ENCODE results near the gene ACTL10. TPM values are rescaled to one million over a fixed set of nuclear protein-coding genes. Genes with fewer than 3 reads are reported as not detected.

The ACTL10 gene
- total RNA-seq, 2 experiments from 2014 or later: 4.2 to 4.7 TPM

DNA sequence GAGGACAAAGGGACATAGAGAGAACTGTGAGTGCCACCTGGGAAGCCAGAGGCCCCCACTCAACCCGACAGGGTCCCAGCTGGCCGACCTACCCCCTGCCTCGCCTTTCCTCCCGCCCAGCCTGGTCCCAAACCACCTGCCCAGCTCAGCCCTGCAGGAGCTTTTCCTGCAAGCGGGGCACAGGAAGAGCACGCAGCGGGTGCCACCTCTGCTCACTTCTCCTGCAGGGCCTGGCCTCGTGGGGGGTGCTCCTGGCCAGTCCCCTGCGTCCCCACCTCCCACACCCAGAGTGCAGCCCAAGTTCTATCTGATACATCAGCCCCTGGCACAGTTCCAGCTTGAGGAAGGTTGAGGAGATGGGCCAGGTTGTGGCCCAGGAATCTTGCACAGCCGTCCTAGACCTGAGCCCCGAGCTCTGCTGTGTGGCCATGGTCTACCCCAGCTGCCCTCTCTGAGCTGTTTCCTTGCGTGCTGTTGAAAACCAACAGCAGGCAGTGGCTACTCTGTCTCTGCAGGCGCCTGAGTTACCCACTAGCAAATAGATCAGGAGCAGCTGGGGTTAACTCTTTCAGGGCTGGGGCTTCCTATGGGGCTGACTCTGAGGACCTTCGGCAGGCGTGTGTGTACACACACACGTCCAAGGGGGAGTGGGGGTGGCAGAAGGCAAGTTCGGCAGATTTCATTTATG lies 5.8 kb downstream of the ACTL10 start:
- ChIA-PET POLR2A (no interaction called here), CTCF (interaction anchor here (0.6 kb wide), 1 partner anchor 16 kb away, joined by 3 read pairs; no protein-coding TSS in a partner anchor)

DNA sequence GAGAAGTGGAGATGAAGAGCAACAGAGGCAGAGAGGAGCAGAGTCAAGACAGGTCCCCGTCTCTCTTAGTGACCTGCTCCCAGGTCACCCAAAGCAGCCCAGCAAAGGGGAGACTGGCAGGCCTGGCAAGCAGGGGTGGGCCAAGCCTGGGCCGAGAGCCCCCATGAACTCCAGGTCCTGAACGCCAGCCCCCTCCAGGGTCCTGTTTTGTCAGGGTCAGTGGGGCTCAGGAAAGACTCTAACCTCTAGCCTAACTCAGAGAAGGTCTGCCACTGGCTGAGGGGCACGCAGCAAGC lies 6.3 kb downstream of the ACTL10 start:
- ChIA-PET POLR2A (no interaction called here), CTCF (interaction anchor here (0.6 kb wide), 1 partner anchor 15 kb away, joined by 3 read pairs; no protein-coding TSS in a partner anchor)

DNA sequence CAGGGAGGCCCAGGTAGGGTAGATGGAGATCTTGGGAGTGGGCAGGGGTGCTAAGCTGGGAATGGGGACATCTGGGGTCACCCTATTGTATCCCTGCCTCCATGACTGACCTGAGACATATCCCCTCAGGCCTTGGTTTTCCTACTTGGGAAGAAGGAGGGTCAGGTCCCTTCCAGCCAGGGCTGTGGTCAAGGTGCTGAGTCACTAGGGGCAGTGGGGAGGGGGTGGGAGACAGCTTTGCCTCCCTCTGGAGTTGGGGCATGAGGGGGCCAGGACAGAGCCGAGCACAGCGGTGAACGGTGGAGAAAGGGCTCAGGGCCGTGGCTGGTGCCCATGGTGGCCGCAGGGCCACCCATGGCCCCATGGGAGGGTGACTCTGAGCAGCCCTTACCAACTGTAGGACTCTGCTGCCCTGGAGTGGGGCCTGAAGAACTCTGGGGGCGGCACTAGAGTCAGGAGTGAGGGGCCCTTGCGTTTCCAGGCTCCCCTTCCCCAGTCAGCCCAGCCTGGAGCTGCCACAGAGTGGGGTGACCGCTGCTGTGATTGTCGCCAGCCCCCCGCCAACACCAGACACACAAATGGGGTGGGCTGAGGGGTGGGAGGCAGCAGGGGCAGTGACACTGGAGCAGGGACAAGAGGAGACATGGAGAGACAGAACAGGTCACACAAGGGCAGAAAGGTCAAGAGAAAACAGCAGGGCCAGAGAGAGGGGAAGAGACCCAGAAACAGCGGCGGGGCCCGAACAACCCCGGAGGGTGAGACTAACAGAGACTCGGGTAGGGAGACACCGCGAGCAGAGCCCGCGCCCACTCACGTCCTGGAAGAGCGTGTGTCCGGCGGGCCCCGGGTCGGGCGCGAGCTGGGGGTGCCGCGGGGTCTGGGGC lies 6.9 kb downstream of the ACTL10 start:
- ChIA-PET POLR2A (interaction anchor here (0.6 kb wide), 1 partner anchor 10 kb away, joined by 3 read pairs; no protein-coding TSS in a partner anchor), CTCF (interaction anchor here (0.6 to 1.3 kb wide), 2 partner anchors 9 to 15 kb away, joined by 3 read pairs; no protein-coding TSS in a partner anchor)

DNA sequence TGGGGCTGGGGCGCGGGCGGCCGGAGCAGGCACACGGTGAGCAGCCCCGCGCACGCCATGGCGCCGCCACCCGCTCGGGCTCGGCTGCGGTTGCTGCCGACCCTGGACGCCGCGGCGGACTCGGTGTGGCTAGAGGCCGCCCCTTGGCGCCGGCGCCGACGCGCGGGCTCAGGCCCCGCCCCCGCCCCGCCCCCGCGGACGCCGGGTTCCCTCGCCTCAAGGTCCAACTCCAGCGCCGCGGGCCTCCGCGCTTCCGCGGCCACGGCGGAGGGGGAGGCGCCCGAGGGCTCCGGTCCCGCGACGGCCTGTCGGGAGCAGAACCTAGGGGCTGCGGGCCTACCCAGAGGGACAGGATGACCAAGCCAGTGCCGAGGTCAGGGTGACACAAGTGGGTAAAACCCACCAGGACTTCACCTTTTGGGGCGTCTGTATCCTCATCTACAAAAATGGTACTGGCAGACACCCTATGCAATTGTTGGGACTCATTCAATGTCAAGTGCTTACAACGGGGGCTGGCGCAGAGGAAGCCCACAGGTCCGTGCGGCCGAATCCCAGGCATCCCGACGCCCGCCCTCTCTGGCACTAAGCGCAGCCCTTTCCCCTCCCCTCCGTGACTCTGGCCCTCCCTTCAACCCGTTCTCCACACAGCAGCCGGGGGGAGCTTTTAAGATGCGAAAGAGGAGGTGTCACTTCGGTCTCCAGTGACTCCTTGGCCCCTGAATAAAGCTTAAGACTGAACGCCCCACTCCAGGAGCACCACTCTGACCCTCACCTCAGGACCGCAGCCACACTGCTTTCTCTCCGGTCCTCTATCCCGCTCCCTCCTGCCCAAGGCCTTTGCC lies 7.8 kb downstream of the ACTL10 start, which contains the start of gene NECAB3:
TSS of gene NECAB3 (minus strand) at position 135 of the 842 bp plus-strand sequence. CDS start at position 59, 76 bp downstream.
- CTCF ChIA-PET: interaction anchor here (1.3 kb wide), 1 partner anchor 8 kb away, joined by 3 read pairs; no protein-coding TSS in a partner anchor
- POLR2A ChIA-PET: interaction anchor here (0.6 to 2.2 kb wide), 2 partner anchors 11 kb away, joined by 3 to 8 read pairs; no protein-coding TSS in a partner anchor

DNA sequence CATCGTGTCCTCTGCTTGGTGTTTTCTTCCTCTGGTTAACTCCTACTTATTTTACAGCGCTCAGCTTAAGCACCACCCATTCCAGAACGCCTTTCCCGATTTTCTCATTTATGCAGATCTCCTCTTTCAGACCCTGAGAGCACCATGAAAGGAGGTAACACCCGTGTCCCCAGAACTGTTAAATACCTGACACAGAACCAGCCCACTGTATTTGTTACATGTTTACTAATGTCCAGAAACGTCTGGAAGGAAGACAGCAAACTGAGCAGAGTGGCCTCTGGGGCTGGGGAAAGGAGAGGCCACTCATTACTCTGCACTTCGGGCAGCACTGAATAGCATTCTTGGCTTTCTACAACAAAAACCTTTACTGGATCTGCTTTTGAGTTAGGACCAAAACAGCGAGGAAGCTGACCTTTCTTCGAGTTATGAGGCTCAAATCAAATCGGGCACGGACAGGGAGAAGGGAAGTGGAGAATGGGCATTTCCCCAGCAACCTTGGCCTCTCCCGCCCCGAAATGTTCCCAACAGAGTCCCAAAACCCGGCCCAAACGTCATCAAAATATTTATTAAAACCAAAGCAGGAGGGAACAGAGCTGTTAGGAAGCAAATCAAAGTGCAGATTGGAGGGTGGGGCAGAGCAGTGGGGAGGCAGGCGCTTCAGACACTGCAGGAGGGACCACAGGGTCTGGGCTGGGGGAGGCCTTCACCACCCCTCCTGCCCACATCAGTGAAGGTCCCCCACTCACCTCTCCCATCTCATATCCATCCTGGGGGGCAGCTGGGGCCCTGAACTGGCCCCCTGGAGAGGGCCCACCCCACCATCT lies 8.6 kb downstream of the ACTL10 start:
- CTCF ChIA-PET: no interaction called here
- POLR2A ChIA-PET: interaction anchor here (2.2 kb wide), 1 partner anchor 10 kb away, joined by 8 read pairs; no protein-coding TSS in a partner anchor

DNA sequence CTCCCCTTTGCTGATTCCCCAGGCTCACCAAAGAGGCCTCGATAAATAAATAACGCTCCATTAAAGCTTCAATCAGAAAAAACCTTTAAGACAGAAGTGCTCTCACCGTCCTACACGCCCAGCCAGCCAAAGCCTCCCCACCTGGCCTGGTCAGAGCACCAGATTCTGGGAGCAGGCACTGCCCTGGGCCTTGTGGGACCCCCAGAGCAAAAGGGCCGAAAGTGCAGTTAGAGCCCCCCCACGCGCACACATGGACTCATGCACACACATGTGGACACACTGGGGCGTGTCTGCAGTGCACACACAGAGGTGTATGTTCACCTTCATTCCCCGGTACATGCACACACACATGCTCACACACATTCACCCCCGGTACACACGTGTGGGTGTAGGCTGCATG lies 9.4 kb downstream of the ACTL10 start:
- POLR2A ChIA-PET: interaction anchor here (2.2 kb wide), 1 partner anchor 9 kb away, joined by 8 read pairs; no protein-coding TSS in a partner anchor
- CTCF ChIA-PET: no interaction called here

DNA sequence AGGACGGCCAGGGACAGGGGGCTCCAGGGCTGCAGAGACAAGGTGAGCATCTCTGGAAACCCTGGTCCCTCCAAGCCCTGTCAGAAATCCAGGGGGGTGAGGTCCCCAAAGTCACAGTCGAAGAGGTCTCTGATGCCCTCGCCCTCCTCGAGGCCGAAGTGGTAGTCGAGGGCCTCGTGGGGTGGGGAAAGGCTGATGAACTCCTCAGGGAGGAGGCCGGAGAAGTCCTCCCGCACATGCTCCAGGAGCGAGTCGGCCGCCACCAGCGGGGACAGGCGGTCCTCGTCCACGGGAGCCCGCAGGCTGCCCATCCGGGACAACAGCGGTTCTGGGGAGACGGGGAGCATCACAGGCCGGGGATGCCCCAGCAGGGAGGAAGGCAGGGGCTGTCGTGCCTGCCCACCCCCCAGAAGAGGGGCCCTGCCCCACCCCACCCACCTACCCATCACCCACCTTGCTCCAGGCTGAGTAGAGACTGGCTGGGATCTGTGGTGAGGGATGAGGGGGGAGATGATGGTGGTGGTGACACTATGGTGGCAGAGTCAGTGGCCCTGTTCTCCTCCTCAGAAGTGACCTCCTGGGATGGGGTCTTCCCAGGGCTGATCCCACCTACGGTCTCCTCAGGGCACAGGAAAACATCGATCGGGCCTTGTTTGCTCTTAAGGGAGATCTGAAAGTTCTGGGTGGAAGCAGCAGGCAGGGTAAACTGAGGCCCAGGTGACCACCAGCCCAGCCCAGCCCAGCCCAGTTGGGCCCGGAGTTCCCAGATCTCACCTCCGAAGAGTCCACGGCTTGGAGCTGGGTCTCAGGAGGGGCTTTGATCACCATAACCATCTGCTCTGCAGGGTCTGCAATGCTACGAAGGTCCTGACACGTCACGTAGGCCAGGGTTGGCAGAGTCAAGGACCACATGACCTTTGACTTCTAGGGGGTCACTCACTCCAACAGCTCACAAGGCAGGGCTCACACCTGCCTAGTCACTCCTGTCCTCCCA lies 10.2 kb downstream of the ACTL10 start:
- POLR2A ChIA-PET: interaction anchor here (2.2 kb wide), 1 partner anchor 8 kb away, joined by 8 read pairs; no protein-coding TSS in a partner anchor
- CTCF ChIA-PET: interaction anchor here (1.5 kb wide), 1 partner anchor 9 kb away, joined by 8 read pairs; no protein-coding TSS in a partner anchor

DNA sequence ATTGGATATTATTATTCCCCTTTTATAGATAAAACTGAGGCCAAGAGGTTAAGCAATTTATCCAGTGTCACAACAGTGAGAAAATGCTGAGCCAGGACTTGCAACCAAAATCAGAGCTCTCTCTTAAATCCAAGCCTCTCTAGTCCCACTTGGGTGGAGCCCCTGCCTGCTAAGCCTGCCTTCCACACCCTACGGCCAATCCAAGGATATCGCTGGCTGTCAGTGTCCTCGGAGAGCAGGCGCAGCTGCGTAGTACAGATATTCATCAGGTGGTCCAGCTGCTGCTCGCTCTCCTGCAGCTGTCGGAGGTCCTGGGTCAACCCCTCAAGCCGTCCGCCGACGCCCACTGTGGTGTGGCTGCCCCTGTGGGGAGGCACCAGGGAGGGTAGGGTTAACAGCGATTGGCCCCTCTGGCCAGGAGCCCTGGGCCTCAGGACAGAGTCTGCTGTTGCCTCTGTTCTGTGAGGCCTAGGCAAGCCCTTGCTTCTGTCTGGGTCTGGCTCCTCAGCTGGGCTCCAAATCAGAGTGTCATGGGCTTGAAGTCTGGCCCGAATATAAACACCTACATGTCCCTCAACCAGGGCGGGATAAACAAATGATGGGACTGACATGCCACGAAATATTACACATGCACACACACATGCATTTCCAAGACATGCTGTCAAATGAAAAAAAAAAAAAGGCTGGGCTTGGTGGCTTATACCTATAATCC lies 11.4 kb downstream of the ACTL10 start:
- ChIA-PET POLR2A (no interaction called here), CTCF (interaction anchor here (0.5 to 1.5 kb wide), 2 partner anchors 10 to 43 kb away, joined by 3 to 8 read pairs; no protein-coding TSS in a partner anchor)

DNA sequence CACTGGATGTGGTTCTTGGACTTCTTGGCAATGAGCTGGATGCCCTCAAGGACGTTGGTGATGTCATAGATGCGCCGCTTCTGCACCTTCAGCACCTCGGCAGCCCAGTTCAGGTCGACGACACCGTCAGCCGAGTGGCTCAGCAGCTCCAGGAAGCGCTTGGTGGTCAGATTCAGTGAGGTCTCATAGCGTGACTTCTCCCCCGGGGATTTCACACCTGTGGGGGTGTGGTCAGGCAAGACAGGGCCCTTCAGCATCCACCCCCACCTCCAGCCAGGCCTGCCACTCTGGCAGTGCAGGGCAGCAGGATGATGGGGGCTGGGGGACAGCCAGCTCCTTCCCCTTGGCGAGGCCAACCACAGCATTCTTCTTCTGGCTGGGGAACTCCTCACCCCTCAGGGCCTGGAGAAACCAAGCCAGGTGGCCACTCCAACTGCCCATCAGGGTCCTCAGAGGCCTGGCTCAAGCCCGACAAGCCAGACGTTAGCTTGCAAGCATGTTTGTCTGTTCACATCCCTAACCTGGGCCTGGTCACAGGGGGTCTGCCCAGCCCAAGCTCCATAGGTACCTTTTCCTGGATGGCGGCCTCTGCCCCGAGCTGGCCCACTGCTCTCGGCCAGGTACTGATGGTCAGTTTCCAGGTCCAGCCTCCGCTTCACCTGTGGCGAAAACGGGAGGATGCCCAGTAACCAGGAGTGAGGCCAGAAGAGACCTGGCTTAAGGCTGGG lies 13.2 kb downstream of the ACTL10 start:
- ChIA-PET POLR2A (interaction anchor here (0.5 to 1.3 kb wide), 5 partner anchors 10 to 254 kb away, joined by 3 to 6 read pairs (median 4); partner anchors contain the start of genes ACTL10 and PXMP4), CTCF (interaction anchor here (1.2 to 1.6 kb wide), 3 partner anchors 12 to 41 kb away, joined by 4 to 6 read pairs (median 4); partner anchors contain the start of gene PXMP4)

DNA sequence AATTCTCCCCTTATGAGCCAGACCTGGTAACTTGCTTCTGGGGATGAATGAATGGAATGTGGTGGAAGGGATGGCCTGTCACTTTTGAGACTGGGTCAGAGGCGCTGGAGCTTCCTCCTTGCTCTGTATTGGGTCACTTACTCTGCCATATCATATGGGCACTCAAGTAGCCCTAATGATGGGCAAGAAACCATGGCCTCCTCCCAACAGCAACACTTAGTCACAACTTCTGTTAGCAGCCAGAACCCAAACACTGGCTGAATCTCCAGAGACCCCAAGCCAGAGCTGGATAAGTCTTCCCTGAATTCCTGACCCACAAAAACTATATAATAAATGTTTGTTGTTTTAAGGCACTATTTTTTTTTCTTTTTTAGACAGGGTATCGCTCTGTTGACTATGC lies 13.9 kb downstream of the ACTL10 start:
- CTCF ChIA-PET: interaction anchor here (1.2 to 1.6 kb wide), 3 partner anchors 12 to 16 kb away, joined by 4 to 8 read pairs (median 6); no protein-coding TSS in a partner anchor
- POLR2A ChIA-PET: interaction anchor here (0.5 to 1.9 kb wide), 6 partner anchors 13 to 255 kb away, joined by 3 to 12 read pairs (median 4); partner anchors contain the start of genes ACTL10 and PXMP4

DNA sequence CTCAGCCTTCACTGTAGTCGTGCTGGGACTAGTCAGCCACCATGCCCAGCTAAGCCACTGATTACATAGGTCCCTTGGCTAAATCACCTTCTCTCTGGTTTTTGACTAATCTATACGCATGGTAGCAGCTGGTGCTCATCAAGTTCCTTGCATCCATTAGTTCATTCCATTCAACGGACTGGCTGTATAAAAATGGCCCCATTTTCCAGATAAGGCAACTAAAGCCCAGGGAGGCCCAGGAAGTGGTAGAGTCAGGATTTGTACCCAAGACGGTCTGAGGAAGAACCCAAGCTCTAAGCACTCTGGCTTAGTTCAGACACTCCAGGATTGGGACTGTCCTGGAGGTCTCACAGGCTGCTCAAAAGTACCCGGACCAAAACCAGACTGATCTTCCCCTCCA lies 14.5 kb downstream of the ACTL10 start:
- ChIA-PET CTCF (interaction anchor here (1.3 to 1.6 kb wide), 3 partner anchors 11 to 17 kb away, joined by 4 to 8 read pairs (median 4); no protein-coding TSS in a partner anchor), POLR2A (interaction anchor here (0.6 to 1.9 kb wide), 4 partner anchors 14 to 61 kb away, joined by 3 to 12 read pairs (median 6); partner anchors contain the start of genes ACTL10, C20orf144 and PXMP4)

DNA sequence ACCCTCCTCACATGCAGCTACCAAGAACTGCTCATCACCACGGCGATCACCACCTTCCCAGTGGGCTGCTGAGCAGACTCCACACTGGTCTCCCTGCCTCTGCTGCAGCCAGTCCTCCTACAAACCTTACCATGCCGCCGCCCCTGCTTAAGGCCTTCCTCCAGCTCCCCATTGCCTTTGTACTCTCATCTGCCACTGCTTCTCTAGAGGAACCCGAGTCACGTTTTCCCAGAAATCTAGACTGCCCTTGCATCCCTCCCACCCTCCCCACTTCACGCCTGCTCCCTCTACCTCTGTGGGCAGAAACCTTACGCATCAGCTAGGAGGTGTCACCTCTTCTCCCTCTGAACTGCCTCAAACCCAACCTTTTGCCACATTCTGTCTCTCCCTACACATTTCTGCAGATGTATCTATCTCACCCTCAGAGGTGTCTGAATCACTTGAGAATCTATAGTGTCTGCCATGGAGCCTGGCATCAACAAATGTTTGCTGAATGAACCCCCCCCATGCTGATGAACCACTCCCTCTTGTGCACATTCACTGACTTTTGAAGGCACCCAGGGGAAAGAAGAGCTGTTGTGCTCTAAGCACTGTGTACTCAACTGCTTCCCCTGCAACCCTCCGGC lies 15.1 kb downstream of the ACTL10 start:
- POLR2A ChIA-PET: interaction anchor here (1.1 to 1.9 kb wide), 3 partner anchors 14 to 38 kb away, joined by 4 to 12 read pairs (median 8); partner anchors contain the start of genes ACTL10, C20orf144 and PXMP4

DNA sequence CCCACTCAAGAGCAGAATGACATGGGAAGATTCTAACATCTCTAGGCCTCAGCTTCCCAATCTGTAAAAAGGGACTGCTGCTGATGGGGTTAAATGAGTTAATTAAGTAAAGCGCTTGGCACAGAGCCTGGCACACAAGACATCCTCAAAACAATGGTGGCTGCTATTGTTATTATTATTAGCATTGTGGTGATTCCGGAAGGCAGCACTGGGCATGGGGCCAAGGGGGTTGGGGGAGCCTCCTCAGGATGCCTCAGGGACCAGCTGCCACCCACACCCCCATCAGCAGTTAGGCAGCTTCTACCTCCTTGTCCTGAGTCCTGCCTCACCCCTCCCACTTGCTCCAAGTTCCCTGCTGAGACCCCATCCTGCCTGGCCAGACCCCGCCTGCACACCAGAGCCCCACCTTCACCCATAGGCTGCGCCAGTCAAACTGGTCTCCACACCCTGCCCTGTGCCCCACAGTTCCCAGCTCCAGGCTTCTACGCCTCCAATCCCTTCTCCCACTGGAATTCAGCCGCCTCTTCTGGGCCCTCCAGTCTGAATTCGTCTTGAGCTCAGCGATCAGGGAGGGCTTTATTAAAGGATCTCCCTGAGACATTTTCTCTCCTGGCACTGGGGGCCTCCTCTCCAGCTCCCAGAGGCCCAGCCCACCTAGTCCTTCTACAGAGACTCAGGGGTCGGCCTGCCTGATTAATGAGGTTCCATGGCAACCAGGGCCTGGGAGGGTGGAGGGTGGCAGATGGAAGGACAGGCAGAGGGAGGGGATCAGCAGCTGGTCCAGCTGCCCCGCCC lies 18.0 kb downstream of the ACTL10 start:
- CTCF ChIA-PET: interaction anchor here (1.0 to 1.5 kb wide), 4 partner anchors 17 to 227 kb away, joined by 3 to 8 read pairs (median 3); partner anchors contain the start of gene ZNF341
- POLR2A ChIA-PET: interaction anchor here (1.6 to 2.5 kb wide), 4 partner anchors 9 to 35 kb away, joined by 7 to 23 read pairs (median 8); partner anchors contain the start of genes ACTL10 and PXMP4

More for the DNA sequence above, 15.1 kb downstream of the ACTL10 start:
- CTCF ChIA-PET: interaction anchor here (0.6 to 1.6 kb wide), 5 partner anchors 8 to 27 kb away, joined by 3 to 8 read pairs (median 4); partner anchors contain the start of gene NECAB3
